A549 (cell line): ENCODE results near the gene BRF1. TPM values are rescaled to one million over a fixed set of nuclear protein-coding genes. Genes with fewer than 3 reads are reported as not detected.

ENCODE experiments used
- CBX8 ChIP-seq: fragments of 200-600 bp; sonication (generic); IDR thresholded peaks from 2 replicates; pipeline ENCODE4 v1.6.1; 2016
- CHD2 ChIP-seq: fragments of 150-350 bp; IDR thresholded peaks from 2 replicates; pipeline ENCODE4 v1.6.1; 2014; ENCODE audit warnings: low read length; ENCODE audit not compliant: partially characterized antibody
- CHD4 ChIP-seq: fragments of 200-600 bp; sonication (generic); IDR thresholded peaks from 2 replicates; pipeline ENCODE4 v1.6.1; 2016; ENCODE audit warnings: antibody characterized with exemption, mild to moderate bottlenecking, borderline replicate concordance
- CTCF ChIP-seq: fragments of >200 bp; sonication (Bioruptor Twin); formaldehyde crosslinking; IDR thresholded peaks from 3 replicates; pipeline ENCODE4 v1.5.1; 2016
- EHF ChIP-seq: fragments of 250-450 bp; sonication (Bioruptor Pico); IDR thresholded peaks from 2 replicates; pipeline ENCODE4 v1.5.0; 2020; ENCODE audit warnings: mild to moderate bottlenecking
- ELK1 ChIP-seq: fragments of 150-350 bp; IDR thresholded peaks from 2 replicates; pipeline ENCODE4 v1.6.1; 2014; ENCODE audit warnings: low read depth, mild to moderate bottlenecking, low read length
- EP300 ChIP-seq, 2 experiments: fragments of >200 bp; sonication (Bioruptor Twin); formaldehyde crosslinking; IDR thresholded peaks; 2 replicates in 1 of 2; 3 replicates in 1 of 2; pipeline ENCODE4 v1.6.1; 2016 to 2017
- FOXS1 ChIP-seq: fragments of 250-450 bp; sonication (Bioruptor Pico); IDR thresholded peaks from 2 replicates; pipeline ENCODE4 v1.5.0; 2020; ENCODE audit warnings: mild to moderate bottlenecking, moderate library complexity
- GATA3 ChIP-seq: IDR thresholded peaks from 2 replicates; pipeline ENCODE4 v1.6.1; 2012; ENCODE audit warnings: borderline replicate concordance
- HES2 ChIP-seq: fragments of >200 bp; sonication (Bioruptor Twin); formaldehyde crosslinking; IDR thresholded peaks from 2 replicates; pipeline ENCODE4 v1.6.1; 2016
- HEYL ChIP-seq: fragments of 250-450 bp; sonication (Bioruptor Pico); IDR thresholded peaks from 2 replicates; pipeline ENCODE4 v1.8.0; 2021; ENCODE audit warnings: mild to moderate bottlenecking, moderate library complexity
- MAFK ChIP-seq: fragments of 450-650 bp; IDR thresholded peaks from 2 replicates; pipeline ENCODE4 v1.6.1; 2014; ENCODE audit not compliant: partially characterized antibody
- MAX ChIP-seq: IDR thresholded peaks from 2 replicates; pipeline ENCODE4 v1.6.1; 2012
- NPAS2 ChIP-seq: fragments of 250-450 bp; sonication (Bioruptor Pico); IDR thresholded peaks from 2 replicates; pipeline ENCODE4 v1.8.0; 2022; ENCODE audit warnings: mild to moderate bottlenecking, moderate library complexity, borderline replicate concordance
- PHF8 ChIP-seq: fragments of 200-600 bp; sonication (generic); IDR thresholded peaks from 2 replicates; pipeline ENCODE4 v1.6.1; 2016; ENCODE audit warnings: low read depth, mild to moderate bottlenecking, antibody characterized with exemption, moderate library complexity, borderline replicate concordance
- POLR2A ChIP-seq: IDR thresholded peaks from 2 replicates; pipeline ENCODE4 v1.6.1; 2012; ENCODE audit warnings: mild to moderate bottlenecking, low read length
- POLR2AphosphoS2 ChIP-seq: conservative IDR thresholded peaks from 2 replicates; pipeline ENCODE4 v1.6.1; 2012; ENCODE audit warnings: low read length, improper control_type of control experiment, inconsistent platforms
- ZFP36 ChIP-seq: fragments of 450-650 bp; IDR thresholded peaks from 2 replicates; pipeline ENCODE4 v1.6.1; 2014; ENCODE audit warnings: borderline replicate concordance; ENCODE audit not compliant: partially characterized antibody
- ZNF302 ChIP-seq: fragments of 250-450 bp; sonication (Bioruptor Pico); IDR thresholded peaks from 2 replicates; pipeline ENCODE4 v1.9.0; 2021; ENCODE audit warnings: inconsistent platforms, mild to moderate bottlenecking, moderate library complexity
- ZSCAN20 ChIP-seq: fragments of 250-450 bp; sonication (Bioruptor Pico); IDR thresholded peaks from 2 replicates; pipeline ENCODE4 v1.8.0; 2022; ENCODE audit warnings: mild to moderate bottlenecking, moderate library complexity
- polyA plus RNA-seq, 4 experiments: library from polyadenylated mRNA; depleted of rRNA in 3 of 4; stranded (reverse); fragments of >200 nt; fragmentation: RNase III in 1 of 4; extraction: RNeasy Plus Mini Kit Qiagen cat#74134 plus additional on column Dnase treatment in 1 of 4; gene quantifications; 2 replicates in 3 of 4; 3 replicates in 1 of 4; pipeline ENCODE4 v1.2.3, GENCODE V29; 2011 to 2017
- TF ChIP-seq, protein P1 (sequence below): IDR thresholded peaks from 2 replicates; pipeline ENCODE4 v1.6.1; 2012; ENCODE audit warnings: low read depth, borderline replicate concordance
- TF ChIP-seq, protein P2 (sequence below): fragments of 250-450 bp; sonication (Bioruptor Pico); IDR thresholded peaks from 2 replicates; pipeline ENCODE4 v1.5.0; 2020; ENCODE audit warnings: low read depth, mild to moderate bottlenecking, moderate library complexity
- TF ChIP-seq, protein P3 (sequence below): fragments of >200 bp; sonication (Bioruptor Twin); formaldehyde crosslinking; IDR thresholded peaks from 3 replicates; pipeline ENCODE4 v1.6.1; 2016

The BRF1 gene
- polyA plus RNA-seq, 2 of the 4 experiments (the other 2 are of a cell fraction), result 8.5 to 25.7 TPM

DNA sequence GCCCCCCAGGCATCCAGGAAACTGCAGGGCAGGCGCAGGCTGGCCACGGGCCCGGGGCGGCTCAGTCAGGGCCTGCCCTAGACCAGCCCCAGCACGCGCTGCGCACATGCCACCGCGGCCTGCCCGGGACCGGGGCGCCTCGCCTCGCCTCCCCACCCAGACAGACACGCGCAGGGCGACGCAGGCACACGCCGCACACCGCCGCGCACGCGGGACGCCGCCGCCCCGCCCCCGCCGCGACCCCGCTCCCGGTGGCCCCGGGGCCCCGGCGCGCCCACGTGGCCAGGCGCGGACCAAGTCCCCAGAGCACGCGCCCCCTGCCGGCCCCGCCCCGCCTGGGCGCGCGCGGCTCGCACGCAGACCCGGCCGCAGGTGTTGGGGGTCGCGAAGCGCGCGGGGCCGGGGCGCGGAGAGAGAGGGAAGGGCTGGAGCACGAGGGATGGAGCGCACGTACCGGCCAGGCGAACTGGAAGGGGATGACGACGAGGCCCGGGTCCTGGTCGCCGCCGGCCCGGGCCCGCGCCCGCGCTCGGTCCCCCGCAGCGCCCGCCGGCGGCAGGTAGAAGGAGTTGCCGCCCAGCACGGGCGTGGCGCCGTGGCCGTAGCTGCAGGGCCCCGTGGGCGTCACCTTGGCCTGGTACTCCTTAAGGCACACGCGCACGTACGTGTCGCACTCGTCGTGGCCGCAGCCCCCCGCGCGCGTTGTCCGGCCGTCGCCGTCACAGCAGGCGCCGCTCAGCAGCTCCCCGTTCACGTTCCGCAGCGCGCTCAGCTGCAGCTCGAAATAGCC is 133.3 kb downstream of the BRF1 start (continued):
- TF ChIP-seq, protein P1, sequence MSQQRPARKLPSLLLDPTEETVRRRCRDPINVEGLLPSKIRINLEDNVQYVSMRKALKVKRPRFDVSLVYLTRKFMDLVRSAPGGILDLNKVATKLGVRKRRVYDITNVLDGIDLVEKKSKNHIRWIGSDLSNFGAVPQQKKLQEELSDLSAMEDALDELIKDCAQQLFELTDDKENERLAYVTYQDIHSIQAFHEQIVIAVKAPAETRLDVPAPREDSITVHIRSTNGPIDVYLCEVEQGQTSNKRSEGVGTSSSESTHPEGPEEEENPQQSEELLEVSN, result 0 out of 2 replicates have a peak, but pooled peaks have one; percentile 21
- TF ChIP-seq ZFP36 (no peak), CHD4 (no peak), CHD2 (no peak), MAX (peak; percentile 73), MAFK (no peak), CTCF (peak; percentile 51), POLR2A (peak; percentile 24; the same call in 1 of the 2 replicates), FOXS1 (CRISPR knock-in tag) (no peak), ZSCAN20 (CRISPR knock-in tag) (no peak), POLR2AphosphoS2 (no peak), HEYL (CRISPR knock-in tag) (no peak), PHF8 (no peak), NPAS2 (CRISPR knock-in tag) (no peak), GATA3 (no peak), ELK1 (no peak), HES2 (no peak), CBX8 (no peak), ZNF302 (CRISPR knock-in tag) (no peak), EP300 (IDR thresholded peaks at IDR 0.05) (no peak), EHF (CRISPR knock-in tag) (no peak)
- TF ChIP-seq, protein P2, sequence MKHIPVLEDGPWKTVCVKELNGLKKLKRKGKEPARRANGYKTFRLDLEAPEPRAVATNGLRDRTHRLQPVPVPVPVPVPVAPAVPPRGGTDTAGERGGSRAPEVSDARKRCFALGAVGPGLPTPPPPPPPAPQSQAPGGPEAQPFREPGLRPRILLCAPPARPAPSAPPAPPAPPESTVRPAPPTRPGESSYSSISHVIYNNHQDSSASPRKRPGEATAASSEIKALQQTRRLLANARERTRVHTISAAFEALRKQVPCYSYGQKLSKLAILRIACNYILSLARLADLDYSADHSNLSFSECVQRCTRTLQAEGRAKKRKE (CRISPR knock-in tag), result no peak
- TF ChIP-seq, protein P3, sequence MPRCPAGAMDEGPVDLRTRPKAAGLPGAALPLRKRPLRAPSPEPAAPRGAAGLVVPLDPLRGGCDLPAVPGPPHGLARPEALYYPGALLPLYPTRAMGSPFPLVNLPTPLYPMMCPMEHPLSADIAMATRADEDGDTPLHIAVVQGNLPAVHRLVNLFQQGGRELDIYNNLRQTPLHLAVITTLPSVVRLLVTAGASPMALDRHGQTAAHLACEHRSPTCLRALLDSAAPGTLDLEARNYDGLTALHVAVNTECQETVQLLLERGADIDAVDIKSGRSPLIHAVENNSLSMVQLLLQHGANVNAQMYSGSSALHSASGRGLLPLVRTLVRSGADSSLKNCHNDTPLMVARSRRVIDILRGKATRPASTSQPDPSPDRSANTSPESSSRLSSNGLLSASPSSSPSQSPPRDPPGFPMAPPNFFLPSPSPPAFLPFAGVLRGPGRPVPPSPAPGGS, result no peak
- TF ChIP-seq, all 56 proteins: peak for 9
